Stimulated activated naive CD8-positive, alpha-beta T cell treated with anti-CD3 and anti-CD28 coated beads, Interleukin-15, amount 100 ng/mL, for 72 hours (primary cell): ENCODE measurements around the gene BMX.
A peak's percentile ranks its signal among the peaks of the same experiment; 100 is the strongest.

ENCODE experiments used
- ATAC-seq: fragments of 150-1000 bp; cut with Tn5 transposase; 2 replicates; pipeline ENCODE4 v1.10.0; 2021; ENCODE audit warnings: mild to moderate bottlenecking, moderate library complexity
- DNase-seq, 2 donors: peaks; one replicate each; pipeline ENCODE4 v3.0.0; 2021 to 2022
- H3K27ac Mint-ChIP-seq, 2 donors: one replicate each; pipeline ENCODE4 v1.8.0; 2022; ENCODE audit warnings: mild to moderate bottlenecking in 2 of 2, mixed read lengths in 2 of 2, moderate library complexity in 2 of 2
- H3K27me3 Mint-ChIP-seq: one replicate; pipeline ENCODE4 v1.8.0; 2022; ENCODE audit warnings: mixed read lengths
- H3K4me1 Mint-ChIP-seq: one replicate; pipeline ENCODE4 v1.8.0; 2022; ENCODE audit warnings: mild to moderate bottlenecking, mixed read lengths
- H3K4me3 Mint-ChIP-seq, 2 donors: one replicate each; pipeline ENCODE4 v1.8.0; 2022; ENCODE audit warnings: mild to moderate bottlenecking in 2 of 2, mixed read lengths in 2 of 2, moderate library complexity in 1 of 2
- H3K9me3 Mint-ChIP-seq, 2 donors: one replicate each; pipeline ENCODE4 v1.8.0; 2022; ENCODE audit warnings: mixed read lengths in 2 of 2

The BMX gene

DNA sequence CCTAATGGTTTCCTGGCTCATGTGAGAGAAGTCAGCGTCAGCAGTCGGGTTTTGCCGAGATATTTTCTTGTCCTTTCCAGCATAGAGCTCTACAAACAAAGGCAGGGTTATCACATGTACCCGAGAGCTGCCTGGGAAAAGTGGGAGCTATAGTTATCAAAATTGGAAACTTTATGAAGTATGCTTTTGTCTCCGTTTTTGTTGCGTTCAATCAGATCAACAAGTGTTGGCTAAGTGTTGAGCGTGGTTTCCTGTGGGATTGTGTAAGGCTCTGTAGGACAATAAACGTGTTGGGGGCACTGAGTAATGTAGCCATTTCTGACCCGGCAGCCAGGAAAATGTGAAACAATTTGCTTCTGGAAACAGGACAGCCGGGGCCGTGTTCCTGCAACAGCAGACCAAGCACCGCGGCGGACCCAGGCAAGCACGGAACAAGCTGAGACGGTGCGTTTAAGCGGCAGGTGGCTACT is at the start of gene BMX:
Gene BMX, plus strand, starts transcription at position 311 of the 470 bp plus-strand sequence. CDS start 7,547 bp downstream, outside the sequence.
- no peak for DNase-seq
- no peak within 1 kb of the TSS for H3K27ac Mint-ChIP-seq
- no peaks in the 10 kb centered on the region for H3K9me3 Mint-ChIP-seq

DNA sequence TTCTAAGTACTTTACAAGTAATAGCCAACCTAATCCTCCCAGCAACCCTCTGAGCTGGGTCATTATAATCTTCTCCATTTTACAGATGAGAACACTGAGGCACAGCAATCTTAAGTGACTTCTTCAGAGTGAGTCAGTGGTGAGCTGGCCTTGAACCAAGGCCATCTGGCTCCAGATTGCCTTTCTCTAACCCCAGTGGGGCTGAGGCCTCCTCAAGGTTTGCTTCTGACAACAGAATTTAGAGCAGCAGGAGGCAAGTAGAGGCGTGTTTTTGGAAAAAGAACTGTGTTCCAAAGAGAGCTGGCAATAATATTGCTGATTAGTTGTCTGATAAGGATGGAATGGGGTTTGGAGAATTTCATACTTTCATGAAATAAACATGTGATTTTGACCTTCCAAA is 48.7 kb upstream of the BMX start:
- no peak overlapping the region for H3K27ac Mint-ChIP-seq
- H3K4me1 Mint-ChIP-seq = no peaks in the 10 kb centered on the region
- H3K4me3 Mint-ChIP-seq = no peak overlapping the region
- ATAC-seq (no peak), DNase-seq (no peak)
- no peaks in the 10 kb centered on the region for H3K9me3 Mint-ChIP-seq
- no peaks in the 10 kb centered on the region for H3K27me3 Mint-ChIP-seq

More for the DNA sequence above, at the start of gene BMX:
- no peak for ATAC-seq
- H3K4me3 Mint-ChIP-seq = no peak within 1 kb of the TSS
- peaks cover 9% of the 10 kb centered on the region for H3K27me3 Mint-ChIP-seq
- peaks cover 5% of the 10 kb centered on the region for H3K4me1 Mint-ChIP-seq

DNA sequence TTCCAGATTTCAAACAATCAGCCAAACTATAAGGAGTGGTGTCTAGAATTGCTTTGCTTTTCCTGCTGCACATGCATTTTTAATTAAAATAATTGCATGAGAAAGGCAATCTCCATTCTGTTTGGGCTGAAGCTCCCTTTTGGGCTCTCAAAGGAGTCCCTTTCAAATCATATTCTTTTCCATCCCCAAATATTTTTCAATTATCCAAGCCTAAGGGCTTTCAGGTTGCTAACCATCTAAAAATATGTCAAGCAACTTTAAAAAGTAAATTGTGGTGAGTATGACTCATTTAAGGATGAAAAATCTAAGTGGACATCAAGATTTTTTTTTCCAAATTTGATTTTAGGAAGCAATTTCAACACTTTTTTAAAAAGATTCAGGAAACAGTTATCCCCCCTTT is 35.9 kb upstream of the BMX start:
- Mint-ChIP-seq H3K4me1 (peaks cover 6% of the 10 kb centered on the region), H3K27ac (no peak overlapping the region), H3K4me3 (no peak overlapping the region), H3K9me3 (no peaks in the 10 kb centered on the region), H3K27me3 (peaks cover 7% of the 10 kb centered on the region)
- ATAC-seq (no peak), DNase-seq (no peak)

DNA sequence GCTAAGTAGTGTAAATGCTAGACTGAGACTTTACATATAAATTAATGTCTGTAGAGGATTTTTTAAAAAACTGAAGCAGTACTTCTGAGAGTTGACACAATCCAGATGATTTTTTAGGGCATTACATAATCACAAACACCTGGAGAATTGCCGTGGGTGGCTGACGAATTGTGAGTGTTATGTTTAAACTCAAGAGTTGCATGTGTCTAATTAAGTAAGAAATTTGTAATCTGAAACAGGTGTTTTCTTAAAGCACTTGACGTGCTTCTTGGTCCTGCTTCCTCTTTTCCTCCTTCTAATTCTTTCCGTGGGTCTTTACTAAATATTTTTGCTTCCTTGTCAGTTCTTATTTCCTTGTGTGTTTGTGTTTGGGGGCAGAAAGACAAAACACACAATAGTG is 35.3 kb upstream of the BMX start:
- peaks cover 7% of the 10 kb centered on the region for H3K27me3 Mint-ChIP-seq
- peaks cover 6% of the 10 kb centered on the region for H3K4me1 Mint-ChIP-seq
- ATAC-seq (no peak), DNase-seq (no peak)
- H3K27ac Mint-ChIP-seq = no peak overlapping the region
- H3K9me3 Mint-ChIP-seq = no peaks in the 10 kb centered on the region
- H3K4me3 Mint-ChIP-seq = no peak overlapping the region

DNA sequence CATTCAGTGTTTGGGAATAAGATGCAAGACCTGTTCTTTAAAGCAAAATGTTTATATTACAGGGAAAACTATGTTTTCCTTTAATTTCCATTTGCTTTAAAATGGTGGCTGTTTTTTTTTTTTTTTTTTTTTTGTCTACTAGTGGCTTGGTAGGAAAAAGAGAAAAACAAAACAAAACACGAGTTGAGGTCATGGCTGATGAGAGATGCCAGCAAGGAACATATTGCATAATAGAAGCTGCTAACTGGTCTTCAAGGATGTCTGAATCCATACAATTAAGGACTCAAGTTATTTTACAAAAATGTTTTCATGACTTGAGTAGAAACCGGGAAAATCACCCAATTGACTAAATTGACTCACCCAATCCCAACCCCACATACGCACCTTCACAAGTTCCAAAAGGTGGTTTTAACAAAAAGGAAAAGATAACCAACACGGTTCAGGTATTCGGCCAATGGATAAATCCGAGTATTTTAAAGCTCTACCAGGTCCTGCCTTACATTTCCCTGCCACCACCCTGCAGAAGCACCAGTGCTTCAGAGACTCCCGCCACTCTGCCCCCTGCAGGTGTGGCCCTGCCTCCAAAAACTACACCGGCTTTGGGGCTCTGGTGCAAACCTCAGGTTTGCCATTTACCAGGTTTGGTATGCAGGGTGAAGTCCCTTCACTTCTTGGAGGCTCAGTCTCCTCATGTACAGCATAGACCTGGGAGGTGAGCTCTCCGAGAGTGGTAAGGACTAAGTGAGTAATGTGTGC is 34.5 kb upstream of the BMX start:
- no peak overlapping the region for H3K27ac Mint-ChIP-seq
- H3K4me1 Mint-ChIP-seq = peaks cover 6% of the 10 kb centered on the region
- peaks cover 7% of the 10 kb centered on the region for H3K27me3 Mint-ChIP-seq
- no peak overlapping the region for H3K4me3 Mint-ChIP-seq
- no peak for ATAC-seq
- peak in 1 of 2 donors; percentile 10 for DNase-seq
- no peaks in the 10 kb centered on the region for H3K9me3 Mint-ChIP-seq

DNA sequence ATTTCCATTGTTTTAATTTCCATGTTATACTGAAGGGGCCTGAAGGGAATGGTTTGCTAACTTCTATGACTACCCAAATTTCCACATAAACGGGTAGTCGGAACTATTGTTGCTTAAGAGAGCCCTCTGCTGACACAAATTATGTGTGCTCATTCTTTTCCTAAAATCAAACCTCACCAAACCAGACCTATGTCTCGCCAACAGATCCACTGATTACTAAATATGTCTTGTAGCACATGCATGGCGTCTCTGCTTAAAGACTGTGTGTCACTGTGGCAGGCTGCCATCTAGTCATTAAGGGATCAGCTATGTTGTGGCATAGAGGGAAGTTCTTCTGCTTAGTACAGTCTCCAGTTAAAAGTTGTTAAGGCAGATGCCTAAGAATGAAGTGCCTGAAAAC is 32.6 kb upstream of the BMX start:
- no peak overlapping the region for H3K27ac Mint-ChIP-seq
- H3K27me3 Mint-ChIP-seq = peaks cover 7% of the 10 kb centered on the region
- no peak for ATAC-seq
- no peak overlapping the region for H3K4me3 Mint-ChIP-seq
- H3K4me1 Mint-ChIP-seq = peaks cover 6% of the 10 kb centered on the region
- no peak for DNase-seq
- H3K9me3 Mint-ChIP-seq = no peaks in the 10 kb centered on the region

DNA sequence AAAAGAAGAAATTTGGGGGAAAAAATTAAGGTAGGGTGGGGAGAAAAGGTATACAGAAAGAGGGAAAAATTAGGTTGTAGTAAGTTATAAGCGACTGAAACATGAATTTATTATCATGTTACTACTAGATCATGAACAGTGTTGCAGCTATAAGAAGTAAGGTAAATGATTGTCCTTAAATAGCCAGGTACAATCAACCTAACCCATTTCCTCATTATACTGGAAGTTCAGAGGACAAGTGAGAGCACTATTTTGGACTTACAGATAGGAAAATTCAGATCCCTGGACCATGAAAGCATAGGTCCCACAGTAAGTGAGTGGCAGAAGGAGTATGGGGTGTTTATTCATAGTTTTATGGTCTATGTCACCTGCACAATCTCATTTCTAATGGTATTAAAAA is 31.0 kb upstream of the BMX start:
- H3K4me3 Mint-ChIP-seq = no peak overlapping the region
- no peak for ATAC-seq
- no peak for DNase-seq
- H3K4me1 Mint-ChIP-seq = peaks cover 6% of the 10 kb centered on the region
- H3K27me3 Mint-ChIP-seq = peaks cover 7% of the 10 kb centered on the region
- H3K9me3 Mint-ChIP-seq = no peaks in the 10 kb centered on the region
- H3K27ac Mint-ChIP-seq = no peak overlapping the region

DNA sequence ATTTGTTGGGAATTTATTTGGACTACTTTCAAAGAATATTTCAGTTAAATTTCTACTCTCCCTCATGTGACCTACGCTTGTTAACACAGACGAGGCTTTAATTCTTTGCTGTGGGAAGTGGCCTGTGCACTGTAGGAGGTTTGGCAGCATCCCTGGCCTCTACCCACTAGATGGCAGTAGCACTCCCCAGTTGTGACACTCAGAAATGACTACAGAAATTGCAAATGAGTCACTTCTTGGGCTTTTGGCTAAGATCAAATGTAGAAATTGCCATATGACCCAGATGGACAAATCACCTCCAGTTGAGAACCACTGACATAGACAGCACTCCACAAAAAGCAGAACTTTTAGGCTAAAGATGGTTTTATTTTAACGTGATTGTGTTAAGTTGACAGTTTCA is 29.6 kb upstream of the BMX start:
- Mint-ChIP-seq H3K9me3 (no peaks in the 10 kb centered on the region), H3K4me3 (no peak overlapping the region), H3K27me3 (no peaks in the 10 kb centered on the region), H3K4me1 (no peaks in the 10 kb centered on the region), H3K27ac (no peak overlapping the region)
- DNase-seq (peak; percentile 34 to 40), ATAC-seq (peak; percentile 73)

DNA sequence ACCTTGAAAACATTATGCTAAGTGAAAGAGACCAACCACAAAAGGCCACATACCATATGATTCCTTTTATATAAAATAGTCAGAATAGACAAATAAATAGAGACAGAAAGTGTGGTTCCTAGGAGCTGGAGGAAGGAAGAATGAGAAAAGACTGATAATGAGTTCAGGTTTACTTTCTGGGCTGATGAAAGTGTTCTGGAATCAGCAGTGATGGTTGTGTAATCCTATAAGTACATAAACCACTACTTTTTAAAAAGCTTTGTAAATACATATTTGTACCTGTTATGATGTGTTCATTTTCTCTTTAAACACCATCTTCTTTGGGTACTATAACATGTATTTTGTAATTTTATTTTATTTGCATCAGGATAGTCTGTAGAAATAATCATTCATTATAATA is 28.1 kb upstream of the BMX start:
- no peaks in the 10 kb centered on the region for H3K4me1 Mint-ChIP-seq
- H3K27me3 Mint-ChIP-seq = no peaks in the 10 kb centered on the region
- no peaks in the 10 kb centered on the region for H3K9me3 Mint-ChIP-seq
- H3K4me3 Mint-ChIP-seq = no peak overlapping the region
- H3K27ac Mint-ChIP-seq = no peak overlapping the region
- no peak for DNase-seq
- ATAC-seq = no peak

DNA sequence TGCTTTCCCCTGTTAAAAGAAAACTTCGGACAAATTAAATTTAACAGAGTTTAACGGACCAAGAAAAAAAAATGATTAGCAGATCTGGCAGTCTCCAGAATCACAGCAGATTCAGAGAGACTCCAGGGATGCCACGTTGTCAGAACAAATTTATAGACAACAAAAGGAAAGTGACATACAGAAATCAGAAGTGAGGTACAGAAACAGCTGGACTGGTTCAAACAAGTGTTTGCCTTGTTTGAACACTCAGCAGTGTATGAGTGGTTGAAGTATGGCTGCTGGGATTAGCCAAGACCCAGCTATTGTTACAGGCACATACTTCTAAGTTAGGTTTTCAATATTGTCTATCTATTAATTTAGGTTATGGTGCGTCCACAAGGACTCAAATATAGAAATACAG is 26.6 kb upstream of the BMX start:
- DNase-seq = no peak
- Mint-ChIP-seq H3K4me3 (no peak overlapping the region), H3K4me1 (no peaks in the 10 kb centered on the region), H3K27ac (no peak overlapping the region), H3K9me3 (no peaks in the 10 kb centered on the region), H3K27me3 (no peaks in the 10 kb centered on the region)
- ATAC-seq = no peak

DNA sequence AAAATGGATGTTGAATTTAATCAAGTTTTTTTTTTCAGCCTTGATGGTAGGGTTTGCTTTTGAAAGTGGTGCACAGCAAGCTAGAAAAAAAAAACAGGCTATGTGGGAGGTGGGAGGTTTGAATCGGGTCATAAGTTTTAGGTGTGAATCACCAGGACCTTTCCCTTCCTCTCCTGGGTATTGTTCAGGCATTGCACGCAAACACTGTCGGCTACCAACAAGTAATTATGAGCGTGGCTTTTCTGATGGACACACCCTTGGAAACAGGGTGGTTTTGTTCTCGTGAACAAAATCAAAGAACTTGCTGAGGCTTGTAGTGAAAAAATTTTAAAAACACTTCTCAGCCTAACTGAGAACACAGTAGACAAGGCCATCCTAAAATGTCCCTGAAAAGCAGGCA is 25.6 kb upstream of the BMX start:
- H3K27ac Mint-ChIP-seq = no peak overlapping the region
- H3K27me3 Mint-ChIP-seq = peaks cover under 1% of the 10 kb centered on the region
- no peaks in the 10 kb centered on the region for H3K9me3 Mint-ChIP-seq
- no peak for ATAC-seq
- no peak overlapping the region for H3K4me3 Mint-ChIP-seq
- no peak for DNase-seq
- H3K4me1 Mint-ChIP-seq = no peaks in the 10 kb centered on the region

DNA sequence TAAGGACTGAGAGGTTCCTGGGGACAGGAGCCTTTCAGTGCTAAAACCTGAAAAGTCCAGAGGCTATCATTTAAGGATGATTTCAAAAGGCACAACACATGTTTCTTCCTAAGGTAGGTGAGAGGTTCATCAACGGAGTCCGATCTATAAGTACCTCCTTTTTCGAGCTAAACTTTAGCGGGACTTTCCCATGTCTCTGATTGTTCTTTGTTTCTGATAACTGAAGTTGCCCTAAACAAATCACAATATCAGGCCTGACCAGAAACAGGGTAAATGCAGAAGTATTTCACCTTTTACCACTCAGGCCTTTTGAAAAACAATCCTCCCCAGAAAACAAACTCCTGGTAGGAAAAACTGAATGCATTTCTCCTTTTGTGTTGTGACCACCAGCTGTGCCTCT is 25.1 kb upstream of the BMX start:
- H3K4me1 Mint-ChIP-seq = no peaks in the 10 kb centered on the region
- ATAC-seq (no peak), DNase-seq (no peak)
- H3K4me3 Mint-ChIP-seq = no peak overlapping the region
- no peak overlapping the region for H3K27ac Mint-ChIP-seq
- peaks cover 5% of the 10 kb centered on the region for H3K27me3 Mint-ChIP-seq
- H3K9me3 Mint-ChIP-seq = no peaks in the 10 kb centered on the region

DNA sequence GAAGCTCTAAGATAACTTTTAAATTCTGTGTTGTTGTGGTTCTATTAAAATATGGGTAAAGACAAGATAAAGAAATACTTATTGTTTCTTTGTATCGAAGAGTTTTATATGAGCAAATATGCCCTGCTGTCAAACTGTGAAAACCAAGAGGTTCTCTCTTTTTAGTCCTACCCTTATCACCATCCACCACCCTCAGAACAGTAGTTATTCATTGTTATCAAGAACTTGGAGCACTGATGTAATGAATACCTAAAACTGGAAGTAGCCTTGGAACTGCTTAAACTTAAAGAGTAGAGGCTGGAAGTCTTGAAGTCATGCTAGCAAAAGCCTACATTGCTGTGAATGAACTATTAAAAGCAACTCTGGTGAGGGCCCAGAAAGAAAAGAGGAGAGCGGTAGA is 16.7 kb upstream of the BMX start:
- Mint-ChIP-seq H3K9me3 (no peaks in the 10 kb centered on the region), H3K4me3 (no peak overlapping the region), H3K4me1 (no peaks in the 10 kb centered on the region), H3K27me3 (peaks cover 10% of the 10 kb centered on the region), H3K27ac (no peak overlapping the region)
- ATAC-seq (no peak), DNase-seq (no peak)

DNA sequence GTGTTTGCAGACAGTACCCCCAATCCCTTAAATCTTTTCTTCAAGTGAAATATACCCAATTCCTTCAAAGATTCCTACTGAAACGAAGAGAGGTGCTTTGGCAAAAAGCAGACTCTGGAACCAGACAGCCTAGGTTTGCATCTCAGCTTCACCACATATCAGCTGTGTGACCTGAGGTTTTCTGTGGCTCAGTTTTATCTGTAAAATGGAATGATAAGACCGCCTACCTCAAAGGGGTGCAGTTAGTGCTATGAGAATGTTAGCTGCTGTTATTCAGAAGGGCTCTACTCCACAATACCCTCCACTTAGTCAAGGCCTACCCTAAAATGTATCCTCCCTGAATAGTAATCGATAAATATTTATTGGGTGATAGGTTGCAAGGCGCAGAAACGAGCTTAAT is 8.1 kb upstream of the BMX start:
- no peaks in the 10 kb centered on the region for H3K27me3 Mint-ChIP-seq
- H3K4me3 Mint-ChIP-seq = peak overlapping the region in 1 of 2 donors; percentile 84
- peaks cover 10% of the 10 kb centered on the region for H3K4me1 Mint-ChIP-seq
- ATAC-seq (no peak), DNase-seq (no peak)
- H3K9me3 Mint-ChIP-seq = no peaks in the 10 kb centered on the region
- no peak overlapping the region for H3K27ac Mint-ChIP-seq

DNA sequence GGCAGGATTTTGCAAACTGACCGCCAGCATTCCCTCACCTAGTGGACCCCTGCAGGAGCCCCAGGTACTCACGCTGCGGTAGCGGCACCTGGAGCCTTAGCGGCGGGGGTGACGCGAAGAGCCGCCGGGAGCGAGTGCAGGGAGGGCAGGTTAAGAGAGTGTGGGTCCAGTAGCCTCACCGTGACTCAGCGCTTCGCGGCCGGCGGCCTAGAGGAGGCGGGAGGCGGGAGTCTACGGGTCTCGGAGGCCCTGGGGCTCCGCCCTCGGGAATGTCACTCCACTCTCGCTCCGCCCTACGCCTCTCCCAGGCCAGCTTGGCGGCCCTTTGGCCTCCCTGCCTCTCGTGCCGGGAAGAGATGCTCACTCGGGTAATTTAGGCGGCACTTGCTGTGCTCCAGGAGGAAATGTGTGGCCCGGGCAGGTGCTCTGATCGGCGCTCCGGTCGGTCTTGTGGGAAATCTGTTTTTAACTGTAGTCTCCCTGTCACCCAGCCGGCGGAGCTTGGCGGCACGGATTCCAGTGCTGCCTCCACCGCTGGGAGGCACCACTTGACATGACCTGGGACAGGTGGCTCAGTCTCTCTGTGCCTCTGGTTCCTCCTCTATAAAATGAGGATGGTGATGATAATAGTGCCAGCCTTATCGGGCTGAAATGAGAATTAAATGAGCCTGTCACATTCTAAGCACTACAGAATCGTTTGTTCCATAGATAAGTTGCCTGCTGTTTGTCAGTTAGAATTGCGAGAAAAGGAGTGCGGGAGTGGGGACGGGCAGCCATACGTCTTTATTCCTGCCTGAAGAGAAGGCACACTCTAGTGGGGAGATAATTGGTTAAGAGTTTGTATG is 7.3 kb upstream of the BMX start, which contains the start of gene PIR:
Gene PIR, minus strand, starts transcription at position 216 of the 845 bp plus-strand sequence. CDS start 2,076 bp downstream, outside the sequence.
- DNase-seq (peak; percentile 13 to 41), ATAC-seq (peak; percentile 93)
- peak within 1 kb of the TSS; percentile 84 to 86 for H3K4me3 Mint-ChIP-seq
- H3K4me1 Mint-ChIP-seq = peaks cover 15% of the 10 kb centered on the region
- H3K9me3 Mint-ChIP-seq = no peaks in the 10 kb centered on the region
- peaks cover 8% of the 10 kb centered on the region for H3K27me3 Mint-ChIP-seq
- peak within 1 kb of the TSS; percentile 54 to 58 for H3K27ac Mint-ChIP-seq

DNA sequence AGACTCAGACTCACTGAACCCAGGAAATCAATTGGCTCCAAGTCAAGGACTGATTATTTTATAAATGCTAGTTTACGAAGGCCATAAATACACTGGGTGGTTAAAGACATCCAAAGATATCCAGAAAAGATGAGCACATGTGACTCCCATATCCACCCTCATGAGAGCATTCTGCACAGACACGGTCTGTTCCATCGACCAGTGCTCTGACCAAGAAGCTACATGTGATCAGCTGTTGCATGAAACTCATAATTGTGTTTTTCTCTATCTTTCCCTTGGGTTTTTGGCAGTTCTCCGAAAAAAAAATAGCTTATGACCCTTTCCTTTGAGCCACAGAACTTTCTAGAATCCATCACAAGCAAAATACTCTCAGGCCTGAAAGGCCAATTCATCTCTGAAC is 4.8 kb upstream of the BMX start:
- Mint-ChIP-seq H3K4me3 (no peak overlapping the region), H3K27ac (no peak overlapping the region), H3K27me3 (peaks cover 9% of the 10 kb centered on the region), H3K4me1 (peaks cover 15% of the 10 kb centered on the region), H3K9me3 (no peaks in the 10 kb centered on the region)
- DNase-seq = no peak
- no peak for ATAC-seq
